Naive thymus-derived CD4-positive, alpha-beta T cell (primary cell): ENCODE data around the gene C13orf42. TPM values are rescaled to one million over a fixed set of nuclear protein-coding genes. Genes with fewer than 3 reads are reported as not detected.

Source experiments
- ATAC-seq: fragments of 150-1000 bp; cut with Tn5 transposase; 2 replicates; pipeline ENCODE4 v1.10.0; 2021; ENCODE audit warnings: mild to moderate bottlenecking, moderate library complexity
- CTCF ChIA-PET: fragments of 350-600 bp; sonication (Branson Sonifier 250); formaldehyde crosslinking; loops from one replicate; lab custom pipeline; 2021; ENCODE audit warnings: antibody characterized with exemption; lab: Charles Lee
- POLR2A ChIA-PET: fragments of 350-600 bp; sonication (Branson Sonifier 250); formaldehyde crosslinking; loops from one replicate; lab custom pipeline; 2021; ENCODE audit warnings: antibody characterized with exemption, inconsistent platforms; lab: Charles Lee
- DNase-seq, 9 donors: peaks; one replicate each; pipeline versions ENCODE4 v3.0.0 to v3.0.0-alpha.2; 2020 to 2022; ENCODE audit warnings: mixed read lengths in 1 of 9
- H3K27ac ChIP-seq: one replicate; pipeline ENCODE4 v1.7.0; 2013; ENCODE audit warnings: mild to moderate bottlenecking, low read depth, low read length, moderate library complexity
- H3K27me3 ChIP-seq, 2 donors: one replicate each; pipeline ENCODE4 v1.7.0; 2013; ENCODE audit warnings: low read length in 2 of 2, mild to moderate bottlenecking in 2 of 2, moderate library complexity in 2 of 2; ENCODE audit not compliant: control insufficient read depth in 2 of 2, insufficient read depth in 2 of 2
- H3K36me3 ChIP-seq, 3 experiments: 1 replicate in 2 of 3; 2 replicates in 1 of 3; pipeline ENCODE4 v1.7.0; 2013; ENCODE audit warnings: low read length in 3 of 3, mild to moderate bottlenecking in 3 of 3, moderate library complexity in 1 of 3; ENCODE audit not compliant: insufficient read depth in 3 of 3, control insufficient read depth in 2 of 3
- H3K4me1 ChIP-seq, 2 donors: one replicate each; pipeline ENCODE4 v1.7.0; 2013; ENCODE audit warnings: low read length in 2 of 2, mild to moderate bottlenecking in 2 of 2, moderate library complexity in 1 of 2; ENCODE audit not compliant: control insufficient read depth in 2 of 2, insufficient read depth in 2 of 2
- H3K4me3 ChIP-seq: 2 replicates; pipeline ENCODE4 v1.7.0; 2013; ENCODE audit warnings: mild to moderate bottlenecking, low read length
- H3K9me3 ChIP-seq, 3 experiments: 1 replicate in 2 of 3; 2 replicates in 1 of 3; pipeline ENCODE4 v1.7.0; 2013; ENCODE audit warnings: low read length in 3 of 3; ENCODE audit not compliant: control insufficient read depth in 2 of 3
- H3K27ac Mint-ChIP-seq, 9 donors: one replicate each; pipeline ENCODE4 v1.8.0; 2020 to 2022; ENCODE audit warnings: mixed read lengths in 9 of 9, mild to moderate bottlenecking in 8 of 9, moderate library complexity in 5 of 9, inconsistent platforms in 2 of 9
- H3K27me3 Mint-ChIP-seq, 5 donors: one replicate each; pipeline ENCODE4 v1.8.0; 2021 to 2022; ENCODE audit warnings: mixed read lengths in 5 of 5, mild to moderate bottlenecking in 1 of 5
- H3K36me3 Mint-ChIP-seq, 5 donors: one replicate each; pipeline ENCODE4 v1.8.0; 2020 to 2022; ENCODE audit warnings: mixed read lengths in 5 of 5, mild to moderate bottlenecking in 3 of 5, inconsistent platforms in 1 of 5
- H3K4me1 Mint-ChIP-seq, 7 donors: one replicate each; pipeline ENCODE4 v1.8.0; 2020 to 2022; ENCODE audit warnings: mixed read lengths in 7 of 7, mild to moderate bottlenecking in 3 of 7, inconsistent platforms in 1 of 7
- H3K4me3 Mint-ChIP-seq, 10 donors: one replicate each; pipeline ENCODE4 v1.8.0; 2020 to 2022; ENCODE audit warnings: mild to moderate bottlenecking in 10 of 10, mixed read lengths in 10 of 10, moderate library complexity in 6 of 10, inconsistent platforms in 2 of 10
- H3K9me3 Mint-ChIP-seq, 11 donors: one replicate each; pipeline ENCODE4 v1.8.0; 2020 to 2022; ENCODE audit warnings: mixed read lengths in 11 of 11, mild to moderate bottlenecking in 4 of 11, inconsistent platforms in 1 of 11, moderate library complexity in 1 of 11
- intact Hi-C, 2 donors: fragments of 100-400 bp; cut with micrococcal nuclease; formaldehyde crosslinking; loops; one replicate each; pipeline ENCODE4 v1.15.1; 2023
- polyA plus RNA-seq, 2 donors: library from polyadenylated mRNA; unstranded; fragments of 300-500 nt; fragmentation: Illumina TruSeq; gene quantifications; one replicate each; pipeline ENCODE4 v1.2.3, GENCODE V29; 2021
- total RNA-seq, 6 experiments: library from RNA in 5 of 6; stranded (reverse) in 5 of 6; gene quantifications; 1 replicate in 5 of 6; 2 replicates in 1 of 6; pipeline ENCODE4 v1.2.3 and lab custom pipeline; 2021 to 2026

The C13orf42 gene
- total and polyA plus RNA-seq, 7 experiments from 2014 or later: not detected

DNA sequence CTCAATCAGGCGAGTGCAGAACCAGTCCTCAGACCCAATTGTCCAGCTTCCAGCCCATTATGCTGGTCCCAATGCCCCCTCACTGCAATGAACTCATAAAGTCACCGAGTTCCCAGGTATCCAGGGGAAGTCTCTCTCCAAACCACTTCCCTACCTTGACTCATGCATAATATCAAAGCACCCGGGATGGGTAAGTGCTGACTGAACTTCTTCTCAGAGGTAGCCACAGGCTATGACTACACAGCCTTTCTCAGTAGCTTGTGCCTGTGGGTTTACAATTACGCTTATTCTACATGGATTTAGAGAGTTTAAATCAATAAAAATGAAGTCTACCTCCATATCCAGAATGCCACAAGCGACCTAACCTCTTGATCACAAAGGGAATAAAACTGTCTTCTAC is 1.7 kb upstream of the C13orf42 start:
- H3K27me3 ChIP-seq: no peaks in the 10 kb centered on the region
- Mint-ChIP-seq H3K36me3 (no peaks in the 10 kb centered on the region), H3K27ac (no peak overlapping the region), H3K4me1 (no peaks in the 10 kb centered on the region), H3K4me3 (no peak overlapping the region), H3K27me3 (peaks cover 5 to 24% (median 20%) of the 10 kb centered on the region in 5 donors), H3K9me3 (peaks cover 0 to 8% (median 2%) of the 10 kb centered on the region in 11 donors)
- H3K9me3 ChIP-seq: no peaks in the 10 kb centered on the region
- H3K4me3 ChIP-seq: no peak overlapping the region
- ATAC-seq (no peak), DNase-seq (no peak)
- no peaks in the 10 kb centered on the region for H3K4me1 ChIP-seq
- POLR2A ChIA-PET: no interaction called here
- no peaks in the 10 kb centered on the region for H3K36me3 ChIP-seq
- intact Hi-C loops: no loop called here
- CTCF ChIA-PET: no interaction called here
- H3K27ac ChIP-seq: no peak overlapping the region

GRCh38 chr13:51111997-51112396 is 923 bp upstream of the C13orf42 start:
- intact Hi-C loops: no loop called here
- DNase-seq: no peak
- Mint-ChIP-seq H3K9me3 (peaks cover 0 to 4% (median 0%) of the 10 kb centered on the region in 11 donors), H3K36me3 (no peaks in the 10 kb centered on the region), H3K4me1 (no peaks in the 10 kb centered on the region), H3K27me3 (peaks cover 4 to 23% (median 20%) of the 10 kb centered on the region in 5 donors), H3K4me3 (no peak overlapping the region), H3K27ac (no peak overlapping the region)
- ATAC-seq: no peak
- ChIA-PET POLR2A (no interaction called here), CTCF (no interaction called here)
- H3K4me1 ChIP-seq: no peaks in the 10 kb centered on the region
- no peaks in the 10 kb centered on the region for H3K27me3 ChIP-seq
- H3K36me3 ChIP-seq: no peaks in the 10 kb centered on the region
- no peak overlapping the region for H3K4me3 ChIP-seq
- H3K27ac ChIP-seq: no peak overlapping the region
- no peaks in the 10 kb centered on the region for H3K9me3 ChIP-seq

GRCh38 chr13:51107996-51108395 is 3.1 kb downstream of the C13orf42 start:
- H3K4me3 ChIP-seq: no peak overlapping the region
- Mint-ChIP-seq H3K27ac (no peak overlapping the region), H3K27me3 (peaks cover 0 to 12% (median 6%) of the 10 kb centered on the region in 5 donors), H3K4me3 (no peak overlapping the region), H3K36me3 (no peaks in the 10 kb centered on the region), H3K4me1 (no peaks in the 10 kb centered on the region), H3K9me3 (no peaks in the 10 kb centered on the region)
- no peaks in the 10 kb centered on the region for H3K4me1 ChIP-seq
- ChIA-PET POLR2A (no interaction called here), CTCF (no interaction called here)
- H3K27ac ChIP-seq: no peak overlapping the region
- no peaks in the 10 kb centered on the region for H3K27me3 ChIP-seq
- ATAC-seq (no peak), DNase-seq (no peak)
- no peaks in the 10 kb centered on the region for H3K9me3 ChIP-seq
- H3K36me3 ChIP-seq: no peaks in the 10 kb centered on the region
- intact Hi-C loops: no loop called here

DNA sequence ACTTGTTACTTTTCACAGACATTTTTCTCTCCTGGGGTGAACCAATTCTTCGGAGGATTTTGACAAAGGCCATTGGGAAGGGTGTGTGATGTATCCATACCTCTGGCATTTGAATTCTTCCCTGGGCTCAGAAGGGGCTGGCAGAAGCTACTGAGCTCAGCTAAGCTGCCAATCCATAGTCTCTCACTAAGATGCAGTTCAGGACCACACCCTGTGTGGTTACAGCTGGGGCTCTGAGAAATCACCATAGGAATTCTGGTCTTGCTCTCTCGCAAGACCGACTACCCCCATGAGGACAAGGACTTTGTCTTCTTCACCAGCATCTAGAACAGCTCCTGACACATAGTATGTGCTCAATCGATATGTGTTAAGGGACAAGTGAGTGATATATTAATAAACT is 6.0 kb downstream of the C13orf42 start:
- Mint-ChIP-seq H3K27me3 (peaks cover 10 to 29% (median 22%) of the 10 kb centered on the region in 5 donors), H3K4me1 (no peaks in the 10 kb centered on the region), H3K36me3 (no peaks in the 10 kb centered on the region), H3K4me3 (no peak overlapping the region), H3K27ac (no peak overlapping the region), H3K9me3 (no peaks in the 10 kb centered on the region)
- H3K36me3 ChIP-seq: no peaks in the 10 kb centered on the region
- H3K27ac ChIP-seq: no peak overlapping the region
- CTCF ChIA-PET: interaction anchor here (0.6 kb wide), 1 partner anchor 20 kb away, joined by 3 read pairs; no protein-coding TSS in a partner anchor
- no peaks in the 10 kb centered on the region for H3K27me3 ChIP-seq
- POLR2A ChIA-PET: no interaction called here
- no peak for DNase-seq
- H3K4me3 ChIP-seq: no peak overlapping the region
- ATAC-seq: no peak
- no peaks in the 10 kb centered on the region for H3K4me1 ChIP-seq
- H3K9me3 ChIP-seq: no peaks in the 10 kb centered on the region
- intact Hi-C loops: no loop called here

DNA sequence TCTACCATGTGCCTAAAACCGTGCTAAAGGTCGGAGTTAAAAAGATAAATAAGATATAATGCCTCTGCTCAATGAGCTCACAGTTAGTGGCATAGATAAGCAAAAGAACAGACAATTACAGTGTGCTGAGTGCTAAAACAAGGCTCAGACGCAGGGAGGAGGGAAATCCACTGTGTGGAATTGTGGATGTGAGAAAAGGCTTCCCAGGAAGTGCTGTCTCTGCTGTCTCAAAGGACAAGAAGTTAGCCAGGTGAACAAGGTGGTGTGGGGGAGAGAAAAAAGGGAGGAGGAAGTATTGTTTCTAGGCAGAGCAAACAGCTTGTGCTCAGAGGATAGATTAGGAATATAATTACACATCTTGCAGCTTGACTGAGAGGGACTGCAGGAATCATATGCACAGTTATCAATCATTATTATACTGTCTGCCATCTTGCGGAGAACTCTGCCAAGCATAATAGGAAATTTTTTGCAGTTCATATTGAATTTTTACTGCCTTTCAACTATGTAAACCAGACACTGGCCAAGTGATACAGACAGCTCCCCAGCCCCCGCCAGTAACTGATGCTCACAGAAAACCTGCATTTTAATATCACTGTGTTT is 9.3 kb downstream of the C13orf42 start:
- Mint-ChIP-seq H3K4me1 (no peaks in the 10 kb centered on the region), H3K27ac (no peak overlapping the region), H3K4me3 (no peak overlapping the region), H3K9me3 (peaks cover 0 to 3% (median 0%) of the 10 kb centered on the region in 11 donors), H3K36me3 (peaks cover 0 to 5% (median 0%) of the 10 kb centered on the region in 5 donors), H3K27me3 (peaks cover 16 to 56% (median 44%) of the 10 kb centered on the region in 5 donors)
- ATAC-seq (no peak), DNase-seq (no peak)
- Histone ChIP-seq H3K4me3 (no peak overlapping the region), H3K27ac (no peak overlapping the region), H3K9me3 (no peaks in the 10 kb centered on the region), H3K36me3 (no peaks in the 10 kb centered on the region), H3K4me1 (no peaks in the 10 kb centered on the region), H3K27me3 (no peaks in the 10 kb centered on the region)
- POLR2A ChIA-PET: no interaction called here
- CTCF ChIA-PET: no interaction called here
- intact Hi-C loops: no loop called here

DNA sequence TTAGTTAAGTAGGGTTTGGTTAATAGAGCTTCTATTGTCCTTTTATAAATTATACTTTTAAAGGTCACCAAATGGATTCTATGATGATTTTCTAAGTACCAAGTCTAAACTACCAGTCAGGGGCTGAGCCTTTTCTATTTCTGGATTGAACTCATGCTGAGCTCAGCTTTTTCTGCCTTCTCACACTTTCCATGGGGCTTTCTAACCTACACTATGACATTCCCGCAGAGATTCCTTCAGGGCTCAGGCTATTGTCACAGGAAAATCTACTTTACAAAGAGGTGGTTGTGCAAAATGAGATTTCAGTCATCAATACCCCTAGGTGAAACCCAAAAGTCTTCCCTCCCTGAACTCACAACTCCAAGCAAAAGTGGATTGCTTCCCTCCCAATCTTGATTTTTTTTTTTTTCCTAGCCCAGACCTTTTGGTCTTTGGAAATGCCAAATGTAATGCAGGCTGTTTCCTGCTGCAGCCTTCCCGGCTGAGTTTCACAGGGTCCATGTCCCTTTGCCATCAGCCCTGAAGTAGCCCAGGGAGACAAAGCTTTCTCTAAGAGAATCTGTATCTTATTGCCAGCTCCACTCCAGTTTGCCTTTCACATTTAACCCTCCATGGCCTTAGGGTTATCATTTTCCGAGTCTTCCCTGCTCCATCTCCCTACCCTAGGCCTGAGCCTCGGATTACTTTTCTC is 13.6 kb downstream of the C13orf42 start:
- DNase-seq (no peak), ATAC-seq (no peak)
- Histone ChIP-seq H3K9me3 (no peaks in the 10 kb centered on the region), H3K4me3 (no peak overlapping the region), H3K27me3 (no peaks in the 10 kb centered on the region), H3K27ac (no peak overlapping the region), H3K36me3 (no peaks in the 10 kb centered on the region), H3K4me1 (no peaks in the 10 kb centered on the region)
- CTCF ChIA-PET: no interaction called here
- Mint-ChIP-seq H3K27ac (no peak overlapping the region), H3K9me3 (peaks cover 0 to 11% (median 0%) of the 10 kb centered on the region in 11 donors), H3K27me3 (peaks cover 14 to 58% (median 38%) of the 10 kb centered on the region in 5 donors), H3K4me1 (no peaks in the 10 kb centered on the region), H3K4me3 (no peak overlapping the region), H3K36me3 (peaks cover 0 to 5% (median 0%) of the 10 kb centered on the region in 5 donors)
- intact Hi-C loops: no loop called here
- POLR2A ChIA-PET: no interaction called here

GRCh38 chr13:51096131-51096530 is 14.9 kb downstream of the C13orf42 start:
- Mint-ChIP-seq H3K27ac (no peak overlapping the region), H3K9me3 (peaks cover 0 to 11% (median 0%) of the 10 kb centered on the region in 11 donors), H3K4me3 (no peak overlapping the region), H3K27me3 (peaks cover 7 to 59% (median 33%) of the 10 kb centered on the region in 5 donors), H3K36me3 (peaks cover 0 to 5% (median 0%) of the 10 kb centered on the region in 5 donors), H3K4me1 (no peaks in the 10 kb centered on the region)
- CTCF ChIA-PET: no interaction called here
- Histone ChIP-seq H3K9me3 (no peaks in the 10 kb centered on the region), H3K27me3 (no peaks in the 10 kb centered on the region), H3K27ac (no peak overlapping the region), H3K4me1 (no peaks in the 10 kb centered on the region), H3K36me3 (no peaks in the 10 kb centered on the region), H3K4me3 (no peak overlapping the region)
- DNase-seq: no peak
- POLR2A ChIA-PET: no interaction called here
- ATAC-seq: no peak
- intact Hi-C loops: no loop called here
